Mammary microvascular endothelial cell (primary cell): Measurements from ENCODE around the gene USP17L27. TPM values are rescaled to one million over a fixed set of nuclear protein-coding genes. Genes with fewer than 3 reads are reported as not detected.

Source experiments
- total RNA-seq: library from RNA; depleted of rRNA; stranded (reverse); fragments of >200 nt; gene quantifications from 2 replicates; pipeline ENCODE4 v1.2.3, GENCODE V29; 2015

The USP17L27 gene, protein sequence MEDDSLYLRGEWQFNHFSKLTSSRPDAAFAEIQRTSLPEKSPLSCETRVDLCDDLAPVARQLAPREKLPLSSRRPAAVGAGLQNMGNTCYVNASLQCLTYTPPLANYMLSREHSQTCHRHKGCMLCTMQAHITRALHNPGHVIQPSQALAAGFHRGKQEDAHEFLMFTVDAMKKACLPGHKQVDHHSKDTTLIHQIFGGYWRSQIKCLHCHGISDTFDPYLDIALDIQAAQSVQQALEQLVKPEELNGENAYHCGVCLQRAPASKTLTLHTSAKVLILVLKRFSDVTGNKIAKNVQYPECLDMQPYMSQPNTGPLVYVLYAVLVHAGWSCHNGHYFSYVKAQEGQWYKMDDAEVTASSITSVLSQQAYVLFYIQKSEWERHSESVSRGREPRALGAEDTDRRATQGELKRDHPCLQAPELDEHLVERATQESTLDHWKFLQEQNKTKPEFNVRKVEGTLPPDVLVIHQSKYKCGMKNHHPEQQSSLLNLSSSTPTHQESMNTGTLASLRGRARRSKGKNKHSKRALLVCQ
- not detected in 2 replicates for total RNA-seq

DNA sequence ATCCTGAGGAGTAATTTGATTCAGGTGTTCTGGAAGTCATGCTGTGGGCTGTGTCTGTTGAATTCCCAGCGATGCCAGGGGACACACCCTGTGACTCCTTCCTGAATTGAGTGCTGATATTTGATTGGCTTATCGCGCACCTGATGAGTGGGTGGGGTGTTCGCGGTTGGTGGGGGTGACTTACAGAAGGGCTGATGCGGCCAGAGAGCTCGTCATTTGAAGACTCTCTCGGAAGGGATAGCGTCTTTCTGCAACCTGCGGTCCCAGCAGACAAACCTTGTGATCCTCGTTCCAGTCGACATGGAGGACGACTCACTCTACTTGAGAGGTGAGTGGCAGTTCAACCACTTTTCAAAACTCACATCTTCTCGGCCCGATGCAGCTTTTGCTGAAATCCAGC, at the start of gene USP17L27:
Gene USP17L27 (plus strand): TSS at position 301 of the 400 bp plus-strand sequence. CDS start 0 bp downstream, at position 301.

DNA sequence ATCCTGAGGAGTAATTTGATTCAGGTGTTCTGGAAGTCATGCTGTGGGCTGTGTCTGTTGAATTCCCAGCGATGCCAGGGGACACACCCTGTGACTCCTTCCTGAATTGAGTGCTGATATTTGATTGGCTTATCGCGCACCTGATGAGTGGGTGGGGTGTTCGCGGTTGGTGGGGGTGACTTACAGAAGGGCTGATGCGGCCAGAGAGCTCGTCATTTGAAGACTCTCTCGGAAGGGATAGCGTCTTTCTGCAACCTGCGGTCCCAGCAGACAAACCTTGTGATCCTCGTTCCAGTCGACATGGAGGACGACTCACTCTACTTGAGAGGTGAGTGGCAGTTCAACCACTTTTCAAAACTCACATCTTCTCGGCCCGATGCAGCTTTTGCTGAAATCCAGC, 19.1 kb upstream of the USP17L27 start, which contains the start of gene USP17L24:
Gene USP17L24 (plus strand): TSS at position 301 of the 400 bp plus-strand sequence. CDS start 0 bp downstream, at position 301.

DNA sequence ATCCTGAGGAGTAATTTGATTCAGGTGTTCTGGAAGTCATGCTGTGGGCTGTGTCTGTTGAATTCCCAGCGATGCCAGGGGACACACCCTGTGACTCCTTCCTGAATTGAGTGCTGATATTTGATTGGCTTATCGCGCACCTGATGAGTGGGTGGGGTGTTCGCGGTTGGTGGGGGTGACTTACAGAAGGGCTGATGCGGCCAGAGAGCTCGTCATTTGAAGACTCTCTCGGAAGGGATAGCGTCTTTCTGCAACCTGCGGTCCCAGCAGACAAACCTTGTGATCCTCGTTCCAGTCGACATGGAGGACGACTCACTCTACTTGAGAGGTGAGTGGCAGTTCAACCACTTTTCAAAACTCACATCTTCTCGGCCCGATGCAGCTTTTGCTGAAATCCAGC, 14.3 kb upstream of the USP17L27 start, which contains the start of gene USP17L25:
Gene USP17L25 (plus strand): TSS at position 301 of the 400 bp plus-strand sequence. CDS start 0 bp downstream, at position 301.

DNA sequence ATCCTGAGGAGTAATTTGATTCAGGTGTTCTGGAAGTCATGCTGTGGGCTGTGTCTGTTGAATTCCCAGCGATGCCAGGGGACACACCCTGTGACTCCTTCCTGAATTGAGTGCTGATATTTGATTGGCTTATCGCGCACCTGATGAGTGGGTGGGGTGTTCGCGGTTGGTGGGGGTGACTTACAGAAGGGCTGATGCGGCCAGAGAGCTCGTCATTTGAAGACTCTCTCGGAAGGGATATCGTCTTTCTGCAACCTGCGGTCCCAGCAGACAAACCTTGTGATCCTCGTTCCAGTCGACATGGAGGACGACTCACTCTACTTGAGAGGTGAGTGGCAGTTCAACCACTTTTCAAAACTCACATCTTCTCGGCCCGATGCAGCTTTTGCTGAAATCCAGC, 9.6 kb upstream of the USP17L27 start, which contains the start of gene USP17L26:
Gene USP17L26 (plus strand): TSS at position 301 of the 400 bp plus-strand sequence. CDS start 0 bp downstream, at position 301.

DNA sequence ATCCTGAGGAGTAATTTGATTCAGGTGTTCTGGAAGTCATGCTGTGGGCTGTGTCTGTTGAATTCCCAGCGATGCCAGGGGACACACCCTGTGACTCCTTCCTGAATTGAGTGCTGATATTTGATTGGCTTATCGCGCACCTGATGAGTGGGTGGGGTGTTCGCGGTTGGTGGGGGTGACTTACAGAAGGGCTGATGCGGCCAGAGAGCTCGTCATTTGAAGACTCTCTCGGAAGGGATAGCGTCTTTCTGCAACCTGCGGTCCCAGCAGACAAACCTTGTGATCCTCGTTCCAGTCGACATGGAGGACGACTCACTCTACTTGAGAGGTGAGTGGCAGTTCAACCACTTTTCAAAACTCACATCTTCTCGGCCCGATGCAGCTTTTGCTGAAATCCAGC, 4.8 kb upstream of the USP17L27 start, which contains the start of gene USP17L5:
Gene USP17L5 (plus strand): TSS at position 301 of the 400 bp plus-strand sequence. CDS start 0 bp downstream, at position 301.

DNA sequence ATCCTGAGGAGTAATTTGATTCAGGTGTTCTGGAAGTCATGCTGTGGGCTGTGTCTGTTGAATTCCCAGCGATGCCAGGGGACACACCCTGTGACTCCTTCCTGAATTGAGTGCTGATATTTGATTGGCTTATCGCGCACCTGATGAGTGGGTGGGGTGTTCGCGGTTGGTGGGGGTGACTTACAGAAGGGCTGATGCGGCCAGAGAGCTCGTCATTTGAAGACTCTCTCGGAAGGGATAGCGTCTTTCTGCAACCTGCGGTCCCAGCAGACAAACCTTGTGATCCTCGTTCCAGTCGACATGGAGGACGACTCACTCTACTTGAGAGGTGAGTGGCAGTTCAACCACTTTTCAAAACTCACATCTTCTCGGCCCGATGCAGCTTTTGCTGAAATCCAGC, 4.6 kb downstream of the USP17L27 start, which contains the start of gene USP17L28:
Gene USP17L28 (plus strand): TSS at position 301 of the 400 bp plus-strand sequence. CDS start 0 bp downstream, at position 301.

DNA sequence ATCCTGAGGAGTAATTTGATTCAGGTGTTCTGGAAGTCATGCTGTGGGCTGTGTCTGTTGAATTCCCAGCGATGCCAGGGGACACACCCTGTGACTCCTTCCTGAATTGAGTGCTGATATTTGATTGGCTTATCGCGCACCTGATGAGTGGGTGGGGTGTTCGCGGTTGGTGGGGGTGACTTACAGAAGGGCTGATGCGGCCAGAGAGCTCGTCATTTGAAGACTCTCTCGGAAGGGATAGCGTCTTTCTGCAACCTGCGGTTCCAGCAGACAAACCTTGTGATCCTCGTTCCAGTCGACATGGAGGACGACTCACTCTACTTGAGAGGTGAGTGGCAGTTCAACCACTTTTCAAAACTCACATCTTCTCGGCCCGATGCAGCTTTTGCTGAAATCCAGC, 9.4 kb downstream of the USP17L27 start, which contains the start of gene USP17L29:
Gene USP17L29 (plus strand): TSS at position 301 of the 400 bp plus-strand sequence. CDS start 0 bp downstream, at position 301.

DNA sequence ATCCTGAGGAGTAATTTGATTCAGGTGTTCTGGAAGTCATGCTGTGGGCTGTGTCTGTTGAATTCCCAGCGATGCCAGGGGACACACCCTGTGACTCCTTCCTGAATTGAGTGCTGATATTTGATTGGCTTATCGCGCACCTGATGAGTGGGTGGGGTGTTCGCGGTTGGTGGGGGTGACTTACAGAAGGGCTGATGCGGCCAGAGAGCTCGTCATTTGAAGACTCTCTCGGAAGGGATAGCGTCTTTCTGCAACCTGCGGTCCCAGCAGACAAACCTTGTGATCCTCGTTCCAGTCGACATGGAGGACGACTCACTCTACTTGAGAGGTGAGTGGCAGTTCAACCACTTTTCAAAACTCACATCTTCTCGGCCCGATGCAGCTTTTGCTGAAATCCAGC, 18.9 kb downstream of the USP17L27 start, which contains the start of gene USP17L30:
Gene USP17L30 (plus strand): TSS at position 301 of the 400 bp plus-strand sequence. CDS start 0 bp downstream, at position 301.

Other genes starting within 250 kb of the USP17L27 start
- gene FAM90A26, start 173.7 kb upstream of the USP17L27 start, total RNA-seq: not detected in 2 replicates
- not detected in 2 replicates for gene USP17L10, start 133.5 kb upstream of the USP17L27 start, total RNA-seq
- not detected in 2 replicates for gene USP17L11, start 128.7 kb upstream of the USP17L27 start, total RNA-seq
- gene USP17L12, start 124.0 kb upstream of the USP17L27 start, total RNA-seq: not detected in 2 replicates
- not detected in 2 replicates for gene USP17L13, start 119.3 kb upstream of the USP17L27 start, total RNA-seq
- gene USP17L15, start 109.8 kb upstream of the USP17L27 start, total RNA-seq: not detected in 2 replicates
- gene USP17L17, start 100.3 kb upstream of the USP17L27 start, total RNA-seq: not detected in 2 replicates
- not detected in 2 replicates for gene USP17L18, start 95.5 kb upstream of the USP17L27 start, total RNA-seq
- gene USP17L19, start 90.8 kb upstream of the USP17L27 start, total RNA-seq: not detected in 2 replicates
- gene USP17L20, start 86.0 kb upstream of the USP17L27 start, total RNA-seq: not detected in 2 replicates
- gene USP17L21, start 81.3 kb upstream of the USP17L27 start, total RNA-seq: not detected in 2 replicates
- gene USP17L22, start 76.5 kb upstream of the USP17L27 start, total RNA-seq: not detected in 2 replicates
- not detected in 2 replicates for gene USP17L24, start 19.0 kb upstream of the USP17L27 start, total RNA-seq
- not detected in 2 replicates for gene USP17L25, start 14.2 kb upstream of the USP17L27 start, total RNA-seq
- not detected in 2 replicates for gene USP17L26, start 9.5 kb upstream of the USP17L27 start, total RNA-seq
- not detected in 2 replicates for gene USP17L5, start 4.7 kb upstream of the USP17L27 start, total RNA-seq
- gene USP17L28, start 4.7 kb downstream of the USP17L27 start, total RNA-seq: not detected in 2 replicates
- not detected in 2 replicates for gene USP17L29, start 9.5 kb downstream of the USP17L27 start, total RNA-seq
- not detected in 2 replicates for gene USP17L30, start 19.0 kb downstream of the USP17L27 start, total RNA-seq
- gene DEFB131A, start 100.3 kb downstream of the USP17L27 start, total RNA-seq: not detected in 2 replicates